PFSK-1 (cell line): ENCODE measurements around the gene MSH4.

Source experiments
- FOXP2 ChIP-seq: optimal IDR thresholded peaks from 2 replicates; pipeline ENCODE3; 2011; ENCODE audit warnings: borderline replicate concordance, control low read depth, inconsistent platforms; ENCODE audit not compliant: insufficient read depth; ENCODE audit errors: extremely low read length, extremely low read depth
- POLR2AphosphoS5 ChIP-seq: IDR thresholded peaks from 2 replicates; pipeline ENCODE4 v1.6.1; 2012; ENCODE audit warnings: low read depth, mild to moderate bottlenecking, control low read depth, low read length, moderate library complexity
- REST ChIP-seq, 2 experiments: IDR thresholded peaks; 2 replicates each; pipeline versions ENCODE4 v1.6.1 to v1.8.0; 2011 to 2012; ENCODE audit warnings: low read depth in 2 of 2, low read length in 2 of 2, control low read depth in 1 of 2, inconsistent platforms in 1 of 2, mild to moderate bottlenecking in 1 of 2, moderate library complexity in 1 of 2; ENCODE audit not compliant: insufficient read depth in 1 of 2
- SIN3A ChIP-seq: IDR thresholded peaks from 2 replicates; pipeline ENCODE4 v1.6.1; 2012; ENCODE audit warnings: mild to moderate bottlenecking, low read length, moderate library complexity, borderline replicate concordance; ENCODE audit not compliant: insufficient read depth
- TAF1 ChIP-seq: IDR thresholded peaks from 2 replicates; pipeline ENCODE4 v1.6.1; 2012; ENCODE audit warnings: low read length, control low read depth, borderline replicate concordance; ENCODE audit not compliant: insufficient read depth

The MSH4 gene

GRCh38 chr1:75855010-75855409 lies 58.3 kb downstream of the MSH4 start:
- TF ChIP-seq TAF1, result no peak
- TF ChIP-seq REST (IDR thresholded peaks at IDR 0.05; ENCODE audit: insufficient read depth in 1 of 2, low read depth in 2 of 2, low read length in 2 of 2), result no peak
- TF ChIP-seq POLR2AphosphoS5, result no peak
- TF ChIP-seq FOXP2, result no peak
- TF ChIP-seq SIN3A, result no peak

- TF ChIP-seq FOXP2, result no peak
Measured at GRCh38 chr1:75855734-75856133, 59.1 kb downstream of the MSH4 start.

GRCh38 chr1:75861831-75862230 lies 65.1 kb downstream of the MSH4 start:
- no peak for TF ChIP-seq SIN3A
- no peak for TF ChIP-seq FOXP2
- no peak for TF ChIP-seq POLR2AphosphoS5
- TF ChIP-seq REST (IDR thresholded peaks at IDR 0.05; ENCODE audit: insufficient read depth in 1 of 2, low read depth in 2 of 2, low read length in 2 of 2), result no peak
- no peak for TF ChIP-seq TAF1

- TF ChIP-seq POLR2AphosphoS5 (no peak), TAF1 (no peak), FOXP2 (no peak), REST (IDR thresholded peaks at IDR 0.05; ENCODE audit: insufficient read depth in 1 of 2, low read depth in 2 of 2, low read length in 2 of 2) (no peak), SIN3A (no peak)
Measured at GRCh38 chr1:75870951-75871350, 74.3 kb downstream of the MSH4 start.

GRCh38 chr1:75879985-75880384 lies 83.3 kb downstream of the MSH4 start:
- TF ChIP-seq REST (IDR thresholded peaks at IDR 0.05; ENCODE audit: insufficient read depth in 1 of 2, low read depth in 2 of 2, low read length in 2 of 2) (no peak), TAF1 (no peak), SIN3A (no peak), FOXP2 (no peak), POLR2AphosphoS5 (no peak)
